Activated T-cell treated with anti-CD3 and anti-CD28 coated beads for 48 hours (primary cell): ENCODE results near the gene ACTRT2.

Experiments used
- DNase-seq: peaks from one replicate; pipeline ENCODE4 v3.0.0-alpha.2; 2020; ENCODE audit warnings: low read depth

ACTRT2 gene

DNA sequence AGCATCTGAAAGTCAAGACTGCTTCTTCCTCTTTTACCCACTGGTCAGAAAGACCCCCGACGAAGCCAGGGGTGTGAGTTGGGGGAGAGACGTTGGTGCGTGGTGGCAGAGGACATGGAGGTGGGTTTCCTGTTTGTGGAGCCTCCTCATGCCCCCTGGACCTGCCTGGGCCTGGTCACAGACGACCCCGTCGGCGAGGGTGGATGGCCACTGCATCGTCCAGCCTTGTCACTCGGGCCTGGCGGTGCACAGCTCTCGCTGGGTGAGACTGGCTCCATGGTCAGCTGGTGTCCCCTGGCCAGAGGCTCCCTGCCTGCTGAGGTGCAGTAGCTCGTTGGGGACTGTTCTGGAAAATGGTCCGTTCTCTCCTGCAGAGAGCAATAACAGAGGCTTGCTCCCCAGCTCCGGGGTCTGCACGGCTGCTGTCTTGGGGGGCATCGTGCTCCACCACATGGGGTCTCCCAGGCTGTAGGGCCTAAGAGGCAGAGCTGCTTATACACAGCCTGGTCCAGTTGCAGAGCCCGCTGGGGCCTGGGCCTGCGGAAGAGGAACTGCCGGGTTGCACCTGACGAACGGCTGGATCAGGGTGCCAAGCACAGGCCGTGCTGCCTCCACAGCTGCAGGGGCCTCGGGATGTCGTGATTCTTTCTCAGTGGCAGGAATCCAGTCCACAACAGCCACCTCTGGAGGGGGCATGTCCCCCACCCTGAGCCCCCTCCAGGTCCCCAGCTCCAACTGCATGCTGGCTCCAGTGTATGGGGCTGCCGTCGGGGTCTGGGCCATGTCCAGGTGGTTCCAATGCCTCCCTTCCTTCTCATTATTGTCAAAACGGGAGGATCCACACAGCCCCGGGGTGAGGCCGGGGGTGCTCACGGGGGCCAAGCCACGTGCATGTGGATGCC, 18.0 kb upstream of the ACTRT2 start:
- no peak for DNase-seq

DNA sequence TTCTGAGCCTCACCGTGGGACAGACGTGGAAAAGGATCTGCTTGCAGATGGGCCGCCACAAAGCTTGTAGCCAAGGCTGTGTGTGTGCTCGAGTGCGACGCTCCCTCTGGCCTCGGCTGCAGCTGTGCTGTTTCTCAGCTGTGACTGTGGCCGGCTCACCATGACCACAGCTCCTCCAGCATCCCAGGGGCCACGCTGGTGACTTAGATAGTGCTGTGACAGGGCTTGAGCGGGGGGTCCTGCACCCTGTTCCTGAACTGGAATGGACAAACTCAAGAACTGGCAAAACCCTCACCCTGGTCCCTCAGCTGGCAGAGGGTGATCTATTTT, 17.4 kb upstream of the ACTRT2 start:
- DNase-seq = no peak

DNA sequence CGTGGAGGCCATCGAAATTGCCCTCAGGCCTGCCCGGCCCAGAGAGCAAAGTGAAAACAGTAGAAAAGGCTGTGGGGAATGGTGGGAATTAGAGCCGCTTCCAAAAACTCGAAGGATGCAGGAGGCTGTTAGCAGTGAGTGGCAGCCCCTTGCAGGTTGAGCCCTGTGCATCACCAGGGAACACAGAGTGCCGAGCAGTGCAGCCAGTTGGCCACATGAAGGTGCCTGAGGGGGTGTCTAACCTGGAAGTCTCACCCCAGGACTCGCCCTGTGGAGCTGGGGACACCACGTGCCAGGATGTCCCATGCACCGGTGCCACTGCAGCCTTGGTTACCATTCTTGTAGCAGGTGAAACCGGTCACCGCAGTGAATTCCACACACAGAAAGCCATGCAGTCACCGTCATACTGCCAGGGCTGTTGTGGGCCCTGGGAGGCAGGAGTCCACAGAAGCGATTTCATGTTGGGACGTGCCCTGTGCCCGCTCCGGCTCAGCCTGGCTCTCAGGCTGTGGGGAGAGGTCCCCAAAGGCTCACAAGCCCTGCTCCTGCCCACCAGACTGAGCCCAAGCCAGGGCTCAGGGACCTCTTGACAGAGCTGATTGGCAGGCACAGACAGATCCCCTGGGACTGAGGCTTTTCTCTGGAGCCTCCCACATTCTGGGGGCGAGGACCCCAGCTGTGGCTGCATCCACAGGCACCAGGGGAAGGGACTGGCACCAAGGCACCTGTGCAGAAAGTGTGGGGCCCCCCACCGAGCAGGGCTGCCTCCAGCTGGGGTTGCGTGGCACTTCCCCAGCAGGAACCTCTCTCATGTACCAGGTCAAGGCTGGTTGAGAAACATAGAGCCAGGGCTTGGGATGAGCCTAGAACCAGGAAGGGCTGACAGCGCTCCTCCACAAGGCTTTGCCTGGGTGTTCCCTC, 16.7 kb upstream of the ACTRT2 start:
- DNase-seq = no peak

DNA sequence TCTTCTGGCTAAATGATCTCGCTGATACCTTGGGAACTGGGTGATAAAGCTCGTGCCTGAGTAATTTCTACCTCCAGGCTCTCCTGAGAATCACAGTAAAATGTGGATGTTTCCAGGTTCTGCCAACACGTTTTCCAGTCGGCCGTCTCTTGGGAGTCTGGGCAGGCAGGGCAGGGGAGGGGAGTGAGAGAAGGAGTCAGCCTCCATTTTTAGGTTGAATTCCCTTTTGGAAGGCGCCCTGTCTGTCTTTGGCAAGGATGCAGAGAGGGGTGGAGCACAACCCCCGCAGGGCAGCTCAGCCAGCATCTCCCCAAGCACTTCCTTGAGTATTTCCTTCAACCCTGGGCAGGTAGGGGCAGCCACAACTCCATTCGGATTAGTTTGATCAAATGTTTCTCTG, 15.5 kb upstream of the ACTRT2 start:
- DNase-seq = no peak

DNA sequence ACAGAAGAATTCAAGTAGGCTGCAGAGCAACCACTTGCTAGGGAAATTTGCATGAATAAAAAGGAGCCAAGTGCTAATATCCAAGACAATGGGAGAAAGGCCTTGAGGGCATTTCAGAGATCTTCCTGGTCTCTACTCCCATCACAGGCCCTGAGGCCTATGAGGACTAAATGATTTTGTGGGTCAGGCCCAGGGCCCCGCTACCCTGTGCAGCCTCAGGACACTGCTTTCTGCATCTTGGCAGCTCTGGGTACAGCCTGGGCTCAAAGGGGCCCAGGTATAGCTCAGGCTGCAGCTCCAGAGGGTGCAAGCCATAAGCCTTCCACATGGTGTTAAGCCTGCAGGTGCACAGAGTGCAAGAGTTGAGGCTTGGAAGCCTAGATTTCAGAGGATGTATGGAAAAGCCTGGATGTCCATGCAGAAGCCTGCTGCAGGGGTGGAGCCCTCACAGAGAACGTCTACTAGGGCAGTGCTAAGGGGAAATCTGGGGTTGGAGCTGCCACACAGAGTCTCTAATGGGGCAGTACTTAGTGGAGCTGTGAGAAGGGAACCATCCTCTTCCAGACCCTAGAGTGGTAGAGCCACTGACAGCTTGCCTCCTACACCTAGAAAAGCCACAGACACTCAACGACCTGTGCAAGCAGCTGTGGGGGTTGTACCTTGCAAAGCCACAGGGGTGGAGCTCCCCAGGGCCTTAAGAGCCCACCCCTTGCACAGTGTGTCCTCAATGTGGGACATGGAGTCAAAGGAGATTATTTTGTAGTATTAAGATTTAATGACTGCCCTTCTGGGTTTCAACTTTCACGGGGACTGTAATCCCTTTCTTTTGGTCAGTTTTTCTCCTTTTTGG, 13.7 kb upstream of the ACTRT2 start:
- DNase-seq = no peak

DNA sequence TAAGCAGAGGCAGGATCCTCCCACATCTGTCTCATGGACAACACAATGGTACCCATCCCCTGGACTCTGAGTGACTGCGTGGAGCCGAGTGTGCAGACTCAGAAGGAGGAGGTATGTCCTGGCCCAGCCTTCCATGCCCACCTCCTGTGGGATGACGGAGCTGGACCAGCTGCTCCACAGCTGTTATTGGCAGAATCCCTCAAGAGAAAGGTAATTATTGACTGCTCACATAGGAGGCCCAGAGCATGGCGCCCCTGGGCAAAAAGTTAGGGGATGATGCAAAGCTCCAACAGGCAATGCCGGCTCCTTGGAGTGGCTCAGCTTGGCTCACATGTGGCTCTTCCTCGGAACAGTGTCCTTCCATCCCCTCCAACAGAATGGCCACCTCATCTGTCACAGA, 12.2 kb upstream of the ACTRT2 start:
- no peak for DNase-seq

DNA sequence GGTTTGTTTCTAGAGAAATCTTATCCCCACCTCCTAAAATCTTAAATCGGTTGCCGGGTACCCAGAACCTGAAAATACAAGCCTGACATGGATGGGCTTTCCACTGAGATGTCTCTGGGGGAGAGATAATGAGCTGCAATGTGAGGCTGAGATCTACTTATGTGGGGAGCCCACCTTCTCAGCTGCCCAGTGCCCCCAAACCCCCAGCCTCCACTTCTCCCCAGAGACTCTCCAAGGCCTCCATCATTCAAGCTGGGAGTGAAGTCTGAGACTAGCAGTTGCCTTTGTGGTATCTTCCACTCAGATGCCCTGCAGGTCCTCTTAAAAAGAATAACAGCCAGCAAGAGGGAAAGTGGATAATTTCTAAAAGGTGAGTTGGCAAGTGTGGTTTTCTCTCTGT, 11.7 kb upstream of the ACTRT2 start:
- no peak for DNase-seq

DNA sequence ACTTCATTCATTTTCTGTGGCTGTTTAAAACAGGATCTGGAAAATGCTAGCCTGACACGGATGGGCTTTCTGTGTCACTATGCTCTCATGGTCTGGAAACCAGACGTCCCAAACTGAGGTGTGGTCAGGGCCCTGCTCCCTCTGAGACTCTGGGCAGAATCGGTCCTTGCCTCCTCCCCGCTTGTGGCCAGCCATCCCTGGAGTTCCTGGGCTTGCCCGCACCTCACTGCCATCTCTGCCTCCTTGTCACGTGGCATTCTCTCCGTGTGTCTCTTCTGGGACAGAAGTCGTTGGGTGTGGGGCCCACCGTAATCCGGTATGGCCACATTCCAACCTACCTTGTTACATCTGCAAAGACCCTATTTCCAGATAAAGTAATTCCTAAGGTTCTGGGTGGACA, 10.1 kb upstream of the ACTRT2 start:
- no peak for DNase-seq

DNA sequence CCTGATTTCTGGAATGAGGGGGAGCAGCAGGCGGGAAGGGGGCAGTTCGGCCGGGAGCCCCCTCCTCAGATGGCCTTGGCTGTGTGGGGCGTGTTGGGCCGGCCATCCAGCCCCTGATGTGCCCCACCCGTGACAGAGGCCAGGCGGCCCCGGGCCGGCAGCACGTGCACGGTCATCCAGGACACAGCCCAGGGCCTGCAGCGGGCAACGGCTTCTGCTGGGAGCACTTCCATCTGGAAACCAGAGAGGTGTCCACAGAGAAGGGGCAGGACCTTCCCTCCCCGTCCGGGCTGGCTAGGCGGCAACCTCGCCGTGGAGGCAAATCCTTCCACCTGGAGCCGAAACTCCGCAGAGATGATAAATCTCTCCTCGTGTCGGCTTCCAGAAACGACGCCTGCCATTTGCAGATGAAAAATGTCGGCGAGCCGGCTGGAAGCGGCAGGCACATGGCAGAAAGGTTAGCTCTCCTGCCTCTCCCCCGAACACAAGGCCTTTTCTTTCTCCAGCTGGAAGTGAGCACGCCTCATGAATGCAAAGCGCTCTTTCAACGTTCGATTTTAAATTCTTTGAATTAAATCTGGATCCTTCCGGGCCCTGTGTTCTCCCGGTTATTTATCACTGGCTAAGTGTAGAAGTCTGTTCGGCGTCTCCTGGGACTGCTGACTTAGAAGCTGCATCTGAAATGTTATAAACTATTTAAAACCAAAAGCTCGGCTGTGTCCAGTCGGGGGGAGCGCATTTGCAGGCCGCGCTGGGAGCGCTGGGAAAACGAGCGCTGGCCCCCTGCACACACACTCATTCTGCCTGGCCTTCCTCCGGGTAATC, 9.4 kb upstream of the ACTRT2 start:
- DNase-seq = no peak

DNA sequence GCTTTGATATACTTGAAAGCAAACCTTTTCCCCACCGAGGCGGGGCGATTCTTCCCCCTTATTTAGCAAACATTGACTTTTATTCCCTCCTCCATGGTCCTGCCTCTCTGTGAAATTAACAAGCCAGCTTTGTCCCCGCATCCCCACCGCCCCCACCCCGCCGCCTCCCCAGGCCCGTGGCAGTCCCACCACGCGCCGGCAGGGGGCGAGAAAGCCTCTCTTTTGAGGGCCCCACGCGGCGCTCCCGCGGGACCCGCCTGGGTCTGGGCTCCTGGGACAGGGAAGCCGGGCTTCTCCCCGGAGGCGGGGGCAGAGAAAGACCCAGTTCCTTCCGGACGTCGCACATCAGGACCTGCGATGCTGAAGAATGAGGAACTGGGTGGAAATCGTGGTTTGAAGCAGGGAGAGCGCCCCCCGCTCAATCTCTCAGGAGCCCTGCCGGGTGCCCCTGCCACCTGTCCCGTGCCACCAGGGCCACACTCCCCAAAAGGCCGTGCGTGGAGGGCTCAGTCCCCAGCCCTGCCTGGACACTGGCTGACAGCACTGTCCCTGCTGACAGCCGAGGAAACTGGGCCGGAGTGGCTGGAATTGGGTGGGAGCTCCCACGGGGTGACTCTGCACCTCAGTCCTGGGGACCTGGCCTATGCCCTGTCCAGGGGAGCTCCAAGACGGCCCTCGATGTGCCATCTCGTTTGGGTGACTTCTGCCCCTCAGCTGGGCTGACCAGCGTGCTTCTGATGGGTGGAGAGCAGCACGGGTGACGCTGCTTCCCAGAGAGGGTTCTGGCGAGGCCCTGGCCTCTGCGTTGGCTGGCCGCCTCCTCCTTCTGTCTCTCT, 8.6 kb upstream of the ACTRT2 start:
- DNase-seq = peak; percentile 41

DNA sequence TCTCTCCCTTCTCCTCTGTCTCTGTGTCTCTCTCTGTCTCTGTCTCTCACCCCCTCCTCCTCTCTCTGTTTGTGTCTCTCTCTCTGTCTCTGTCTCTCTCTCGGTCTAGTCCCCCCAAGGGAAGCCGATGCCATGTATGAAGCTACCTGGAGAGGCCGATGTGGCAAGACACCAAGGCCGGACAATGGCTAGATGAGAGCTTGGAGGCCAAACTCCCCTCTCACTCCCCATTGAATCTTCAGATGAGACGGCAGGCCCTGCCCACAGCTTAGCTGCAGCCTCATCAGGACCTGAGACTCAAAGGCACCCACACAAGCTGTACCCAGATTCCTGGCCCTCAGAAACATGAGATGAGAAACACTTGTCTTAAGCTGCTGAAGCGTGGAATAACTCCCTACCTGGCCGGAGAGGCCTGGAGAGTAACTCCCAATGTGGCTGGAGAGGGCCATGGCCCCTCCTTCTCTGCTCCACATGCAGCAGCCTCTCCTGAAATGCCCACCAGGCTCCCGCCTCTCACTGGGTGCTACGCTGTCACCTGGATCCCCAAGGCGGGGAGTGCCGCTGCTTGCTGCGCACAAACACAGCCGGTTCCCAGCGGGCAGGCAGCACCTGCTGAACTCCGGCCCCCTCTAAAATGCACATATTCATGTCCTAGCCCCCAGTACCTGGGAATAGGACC, 7.8 kb upstream of the ACTRT2 start:
- no peak for DNase-seq

DNA sequence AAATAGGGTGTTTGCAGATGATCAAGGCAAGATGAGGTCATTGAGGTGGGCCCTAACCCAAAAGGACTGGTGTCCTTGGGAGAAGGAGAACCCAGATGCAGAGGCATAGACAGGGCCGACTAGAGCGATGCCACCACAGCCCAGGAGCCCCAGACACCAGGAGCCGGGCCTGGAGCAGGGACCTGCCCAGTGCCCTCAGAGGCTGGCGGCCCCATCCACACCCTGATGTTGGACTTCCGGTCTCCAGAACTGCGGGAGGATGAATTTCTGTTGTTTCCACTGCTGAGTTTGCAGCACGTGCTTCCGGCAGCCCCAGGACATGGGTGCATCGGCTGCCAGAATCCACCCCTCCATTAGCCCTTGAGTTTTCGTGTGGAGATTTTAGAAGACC, 7.2 kb upstream of the ACTRT2 start:
- no peak for DNase-seq

DNA sequence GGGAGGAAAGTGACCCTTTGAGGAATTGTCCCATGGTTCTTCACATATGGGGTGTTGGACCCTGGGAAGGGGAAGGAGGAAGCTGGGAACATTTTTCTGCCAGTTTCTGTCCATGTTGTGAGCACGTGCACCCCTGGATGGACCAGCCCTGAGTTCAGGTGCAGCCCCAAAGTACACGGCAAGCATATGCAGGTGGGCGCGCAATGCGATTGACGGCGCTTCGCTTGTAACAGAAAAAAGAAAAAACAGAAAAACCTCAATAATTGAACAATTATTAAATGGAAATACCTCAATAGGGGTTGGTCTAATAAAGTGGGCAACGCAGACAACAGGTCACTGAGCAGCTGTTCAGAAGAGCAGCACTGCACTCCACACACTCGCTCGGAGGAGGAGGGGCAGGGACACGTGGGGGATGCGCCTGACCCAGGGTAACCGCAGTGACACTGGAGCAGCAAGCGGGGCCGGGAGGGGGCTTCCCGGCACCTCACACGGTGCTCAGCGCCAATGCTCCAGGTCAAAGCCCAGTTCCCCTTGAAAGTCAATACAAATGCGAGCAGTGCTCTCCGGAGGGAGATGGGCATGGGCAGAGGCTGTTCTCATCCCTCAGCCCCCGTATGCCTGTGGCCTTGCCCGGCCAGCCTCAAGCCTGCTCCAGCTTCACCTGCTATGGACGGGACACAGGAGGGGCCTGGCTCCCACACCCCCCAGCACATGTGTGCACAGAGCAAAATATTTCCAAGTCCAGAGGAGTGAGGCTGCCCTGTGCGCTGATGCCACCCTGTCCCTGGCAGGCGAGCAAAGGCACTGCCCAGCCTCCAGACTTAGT, 6.6 kb upstream of the ACTRT2 start:
- no peak for DNase-seq

DNA sequence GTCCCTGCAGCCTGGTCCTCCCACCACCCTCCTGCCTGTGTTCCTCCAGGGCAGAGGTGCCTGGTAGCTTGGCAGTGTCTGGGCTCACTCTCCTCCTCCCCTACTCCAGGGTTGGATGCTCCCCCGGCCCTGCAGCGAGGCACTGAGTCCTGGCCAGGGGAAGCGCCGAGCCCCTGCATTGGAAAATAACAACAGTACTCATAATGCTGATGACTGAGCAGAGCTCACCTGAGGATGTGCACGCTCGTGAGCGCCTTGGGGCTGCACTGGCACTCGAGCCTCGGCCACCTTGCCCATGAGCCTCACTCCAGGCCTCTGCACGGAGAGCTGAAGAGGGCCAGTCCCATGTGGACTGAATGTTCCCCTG, 6.0 kb upstream of the ACTRT2 start:
- DNase-seq = no peak

DNA sequence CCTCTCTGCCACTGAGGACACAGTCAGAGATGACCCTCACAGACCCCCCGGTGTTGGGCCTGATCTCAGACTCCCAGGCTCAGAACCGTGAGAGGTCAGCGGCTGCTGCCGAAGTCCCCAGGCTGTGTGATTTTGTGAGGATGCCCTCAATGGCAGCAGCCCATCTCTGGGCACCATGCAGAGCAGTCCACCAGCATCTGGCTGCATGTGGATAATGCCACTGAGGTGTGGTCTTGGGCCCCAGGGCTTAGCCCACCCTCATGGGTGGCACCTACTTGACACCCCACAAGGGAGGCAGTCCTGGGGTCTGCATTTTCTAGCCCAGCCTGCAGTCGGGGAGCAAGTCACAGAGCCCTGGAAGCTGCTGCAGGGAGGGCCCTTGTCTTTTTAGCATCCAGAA, 5.5 kb upstream of the ACTRT2 start:
- DNase-seq = no peak

DNA sequence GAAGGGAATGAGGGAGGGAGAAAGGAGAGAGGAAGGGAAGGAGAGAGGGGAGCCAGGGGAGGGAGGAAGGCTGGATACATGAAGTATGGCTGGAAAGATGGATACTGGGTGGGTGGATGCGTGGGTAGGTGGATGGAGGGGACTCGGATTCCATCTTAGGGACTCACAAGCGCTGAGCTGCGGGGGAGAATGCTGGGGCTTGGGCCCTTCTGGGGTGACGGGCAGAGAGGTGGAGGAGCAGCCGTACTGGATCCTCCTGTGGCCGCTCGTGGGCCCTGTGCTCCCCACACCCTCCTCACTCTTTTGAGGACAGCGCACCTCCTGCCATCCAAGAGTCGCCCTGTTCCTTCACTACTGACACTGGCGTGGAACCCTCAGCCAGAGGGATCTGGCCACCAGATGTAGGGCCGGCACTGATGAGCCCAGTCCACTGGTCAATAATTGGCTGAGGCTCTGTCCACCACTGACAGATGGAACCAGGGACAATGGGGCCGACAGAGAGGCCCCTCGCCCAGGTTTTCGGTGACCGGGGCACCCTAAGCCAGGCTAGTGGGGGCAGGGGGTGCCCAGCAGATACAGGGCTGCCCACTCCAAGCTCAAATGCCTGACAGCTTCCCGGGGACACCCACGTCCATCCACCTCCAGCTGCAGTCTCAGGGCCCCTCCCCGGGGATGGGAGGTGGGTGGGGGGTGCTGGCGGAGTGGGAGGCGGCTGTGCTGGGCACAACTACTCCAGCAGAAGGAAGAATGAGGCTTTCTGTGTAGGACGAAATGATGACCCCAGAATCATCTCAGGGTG, 4.4 kb upstream of the ACTRT2 start:
- no peak for DNase-seq

DNA sequence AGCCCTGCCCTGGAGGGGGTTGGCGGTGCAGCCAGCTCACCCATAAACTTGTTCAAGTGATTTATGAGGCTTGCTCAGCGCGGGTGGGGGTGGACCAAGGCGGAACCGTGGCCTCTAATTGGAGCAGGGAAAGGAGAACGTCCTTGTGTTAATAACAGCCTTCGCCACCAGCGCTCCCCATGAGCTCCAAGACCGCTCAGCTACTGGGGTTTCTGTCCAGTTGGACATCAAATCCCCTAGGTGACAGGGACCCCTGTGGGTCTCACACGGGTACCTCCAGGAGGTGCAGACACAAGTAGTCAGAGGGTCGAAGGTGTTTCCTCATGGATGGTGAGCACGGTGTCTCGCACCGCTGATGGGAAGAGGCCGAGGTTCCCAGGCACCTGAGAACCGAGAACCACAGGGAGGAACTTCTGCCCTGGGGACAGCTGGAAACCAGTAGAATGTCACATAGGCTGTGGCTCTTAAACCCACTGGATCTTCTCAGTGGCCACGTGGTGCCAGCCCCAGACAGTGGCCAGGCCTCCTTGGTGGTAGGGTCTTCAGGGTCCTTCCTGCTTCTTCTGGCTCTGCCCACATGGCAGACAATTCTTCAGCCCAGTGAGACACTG, 3.7 kb upstream of the ACTRT2 start:
- DNase-seq = no peak

DNA sequence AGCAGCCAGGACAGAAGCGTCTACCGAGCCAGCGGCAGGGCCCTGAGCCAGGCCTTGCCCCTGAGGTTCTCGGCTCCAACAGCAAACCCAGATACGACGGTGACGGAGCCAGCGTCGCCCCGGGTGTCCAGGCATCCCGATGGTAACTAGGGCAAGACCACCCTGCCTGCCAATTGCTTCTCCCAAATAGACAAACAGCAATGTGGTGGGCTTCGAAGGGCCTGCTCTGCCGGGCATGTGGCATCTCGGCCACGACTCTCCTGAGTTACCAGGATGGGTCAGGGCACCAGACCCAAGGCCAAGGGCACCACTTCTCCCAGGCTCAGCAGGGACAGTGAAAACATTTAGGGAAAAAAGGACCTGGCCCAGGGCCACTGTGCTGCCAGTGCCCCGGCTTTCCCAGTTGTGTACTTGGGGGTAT, 3.2 kb upstream of the ACTRT2 start:
- no peak for DNase-seq
